GM19043 (cell line): ENCODE measurements around the gene ASTN2.

Experiments
- ATAC-seq: cut with Tn5 transposase; IDR thresholded peaks from one replicate; pipeline ENCODE4 v1.9.1; 2021; ENCODE audit warnings: low read depth; ENCODE audit not compliant: unreplicated experiment

The ASTN2 gene

GRCh38 chr9:116420993-116421538 lies 993.8 kb downstream of the ASTN2 start:
- no peak for ATAC-seq

- ATAC-seq, result no peak
Observed at GRCh38 chr9:116419181-116419580, 995.7 kb downstream of the ASTN2 start.

- no peak for ATAC-seq
Observed at GRCh38 chr9:116417464-116417863, 997.4 kb downstream of the ASTN2 start.

- ATAC-seq, result no peak
Observed at GRCh38 chr9:116416421-116416820, 998.4 kb downstream of the ASTN2 start.

- no peak for ATAC-seq
Observed at GRCh38 chr9:116414374-116414773, 1000.5 kb downstream of the ASTN2 start.

GRCh38 chr9:116411506-116411905 lies 1003.4 kb downstream of the ASTN2 start:
- ATAC-seq, result no peak

GRCh38 chr9:116409638-116410037 lies 1005.2 kb downstream of the ASTN2 start:
- ATAC-seq, result no peak

GRCh38 chr9:116409129-116409528 lies 1005.7 kb downstream of the ASTN2 start:
- no peak for ATAC-seq

DNA sequence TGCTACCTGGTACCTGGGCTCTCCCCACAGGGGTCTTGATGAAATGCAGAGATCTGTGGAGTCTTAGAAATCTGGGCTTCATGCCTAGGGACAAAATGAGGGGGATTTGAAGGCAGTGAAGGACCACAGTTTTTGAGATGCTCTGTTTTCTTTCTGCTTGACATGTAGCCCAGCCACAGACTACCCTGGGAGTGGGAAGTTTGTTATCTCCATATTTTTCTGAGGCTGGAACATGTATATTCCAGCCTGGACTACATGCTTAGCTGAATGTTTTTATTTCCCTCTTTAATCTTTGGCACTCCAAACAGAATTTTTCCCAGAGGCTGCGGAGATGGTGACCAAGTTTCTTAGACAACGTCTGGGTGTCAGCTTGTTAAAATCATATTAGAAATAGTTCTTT lies 1008.4 kb downstream of the ASTN2 start:
- no peak for ATAC-seq

DNA sequence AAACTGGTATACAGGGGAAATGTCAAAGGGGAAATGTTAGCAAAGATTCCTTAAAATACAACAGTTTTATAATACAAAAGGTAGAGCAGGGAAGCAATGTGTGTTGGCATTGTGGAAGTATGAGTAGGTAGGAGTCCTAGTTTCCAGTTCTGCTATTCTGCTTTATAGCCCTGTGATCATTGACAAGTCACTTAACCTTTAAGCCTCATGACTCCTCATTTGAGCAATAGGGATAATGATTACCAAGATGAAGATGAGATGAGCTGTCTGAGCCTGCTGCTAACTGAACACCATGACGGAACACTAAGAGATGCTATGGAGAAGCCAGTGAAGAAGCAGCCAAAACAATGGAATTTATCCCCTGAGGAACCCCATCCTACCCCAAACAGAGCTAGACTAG lies 1009.5 kb downstream of the ASTN2 start:
- ATAC-seq, result no peak

GRCh38 chr9:116404228-116404627 lies 1010.6 kb downstream of the ASTN2 start:
- no peak for ATAC-seq

DNA sequence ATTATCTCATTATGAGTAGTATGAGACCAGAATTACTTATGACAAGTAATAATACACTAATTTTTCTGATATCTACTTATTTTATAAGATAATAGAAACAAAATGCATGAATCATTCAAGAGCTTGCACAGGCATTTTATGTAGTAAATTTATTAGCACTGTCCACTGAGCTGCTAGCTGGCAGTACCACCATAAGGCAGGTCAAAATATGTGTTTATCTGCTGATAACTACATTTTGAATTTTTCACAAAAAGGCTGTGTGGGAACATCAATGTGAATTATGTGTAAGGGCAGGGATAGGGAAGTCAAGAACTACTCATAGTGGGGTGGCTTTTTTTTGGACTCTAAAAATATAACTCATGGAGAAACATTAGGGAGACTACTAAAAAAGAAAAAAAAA lies 1011.7 kb downstream of the ASTN2 start:
- ATAC-seq, result no peak

DNA sequence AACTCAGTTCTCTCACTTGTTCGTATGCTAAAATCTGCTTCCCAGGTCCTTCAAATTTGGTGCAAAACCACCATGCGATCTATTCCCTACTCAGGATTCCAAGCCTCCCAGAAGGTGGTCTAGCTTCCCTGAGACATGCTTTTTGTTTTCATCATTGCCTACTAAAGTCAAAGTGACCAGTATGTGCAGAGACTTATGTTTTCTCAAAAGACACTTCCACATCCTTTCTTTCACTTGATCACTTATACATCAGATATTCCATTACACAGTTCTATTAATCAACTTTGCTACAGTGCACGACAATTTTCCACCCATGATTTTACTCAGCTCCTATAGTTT lies 1019.2 kb downstream of the ASTN2 start:
- ATAC-seq, result no peak

DNA sequence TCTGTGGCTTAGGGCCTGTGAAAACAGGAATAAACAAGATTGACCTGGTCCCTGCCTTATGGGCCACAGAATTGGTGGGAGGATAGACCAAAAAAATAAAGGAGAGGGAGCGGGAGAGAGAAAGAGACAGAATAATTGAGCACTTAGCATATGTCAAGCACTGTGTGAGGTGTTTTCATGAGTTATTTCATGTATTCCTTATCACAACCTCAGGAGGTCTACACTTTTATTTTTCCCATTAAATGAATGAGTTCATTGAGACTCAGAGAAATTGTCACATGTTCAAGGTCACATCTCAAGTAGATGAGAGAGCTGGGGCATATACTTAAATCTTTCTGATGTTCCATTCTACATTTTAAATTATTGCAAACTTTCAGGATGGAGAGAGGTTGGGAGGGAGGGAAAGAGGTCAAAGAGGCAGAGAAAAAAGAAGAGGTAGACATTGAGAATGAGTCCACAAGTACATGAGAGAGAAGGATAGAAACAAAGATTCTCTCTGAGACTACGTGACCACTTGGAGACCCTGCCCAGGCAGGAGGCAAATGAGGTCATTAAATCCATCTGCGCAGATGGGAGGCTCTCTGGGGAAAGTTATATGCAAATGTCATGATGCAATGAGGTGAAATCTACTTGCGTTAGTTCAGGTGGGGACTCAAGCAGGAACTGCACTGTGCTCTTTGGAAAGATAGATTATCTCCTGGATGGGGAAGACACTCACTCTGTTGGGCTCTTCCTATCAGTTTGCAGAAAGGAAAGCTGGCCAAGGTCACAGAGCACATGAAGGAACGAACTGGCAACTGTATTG lies 1019.8 kb downstream of the ASTN2 start:
- no peak for ATAC-seq

GRCh38 chr9:116394070-116394469 lies 1020.8 kb downstream of the ASTN2 start:
- ATAC-seq, result no peak

DNA sequence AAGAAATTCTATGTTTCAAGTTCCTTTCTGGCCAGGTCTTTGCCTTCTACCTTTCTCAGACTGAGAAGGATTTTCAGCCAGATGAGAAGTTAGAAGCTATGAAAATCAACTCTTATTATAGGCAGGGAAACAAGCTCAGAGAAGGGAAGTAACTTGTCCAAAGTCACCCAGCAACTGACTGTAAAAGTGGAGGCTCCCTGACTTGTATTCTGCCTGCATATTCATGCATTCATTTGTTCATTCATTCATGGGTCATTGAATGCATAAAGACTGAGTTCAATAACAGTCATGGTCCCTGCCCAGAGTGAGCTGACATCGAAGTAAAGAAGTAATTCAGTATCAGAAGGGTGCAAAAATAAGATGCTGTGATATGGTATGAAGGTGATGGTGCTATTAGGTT lies 1021.7 kb downstream of the ASTN2 start:
- no peak for ATAC-seq

- no peak for ATAC-seq
Observed at GRCh38 chr9:116391306-116391900, 1023.5 kb downstream of the ASTN2 start.

GRCh38 chr9:116390303-116391228 lies 1024.3 kb downstream of the ASTN2 start:
- ATAC-seq, result peak; percentile 75

GRCh38 chr9:116389541-116390302 lies 1025.1 kb downstream of the ASTN2 start:
- ATAC-seq, result no peak

DNA sequence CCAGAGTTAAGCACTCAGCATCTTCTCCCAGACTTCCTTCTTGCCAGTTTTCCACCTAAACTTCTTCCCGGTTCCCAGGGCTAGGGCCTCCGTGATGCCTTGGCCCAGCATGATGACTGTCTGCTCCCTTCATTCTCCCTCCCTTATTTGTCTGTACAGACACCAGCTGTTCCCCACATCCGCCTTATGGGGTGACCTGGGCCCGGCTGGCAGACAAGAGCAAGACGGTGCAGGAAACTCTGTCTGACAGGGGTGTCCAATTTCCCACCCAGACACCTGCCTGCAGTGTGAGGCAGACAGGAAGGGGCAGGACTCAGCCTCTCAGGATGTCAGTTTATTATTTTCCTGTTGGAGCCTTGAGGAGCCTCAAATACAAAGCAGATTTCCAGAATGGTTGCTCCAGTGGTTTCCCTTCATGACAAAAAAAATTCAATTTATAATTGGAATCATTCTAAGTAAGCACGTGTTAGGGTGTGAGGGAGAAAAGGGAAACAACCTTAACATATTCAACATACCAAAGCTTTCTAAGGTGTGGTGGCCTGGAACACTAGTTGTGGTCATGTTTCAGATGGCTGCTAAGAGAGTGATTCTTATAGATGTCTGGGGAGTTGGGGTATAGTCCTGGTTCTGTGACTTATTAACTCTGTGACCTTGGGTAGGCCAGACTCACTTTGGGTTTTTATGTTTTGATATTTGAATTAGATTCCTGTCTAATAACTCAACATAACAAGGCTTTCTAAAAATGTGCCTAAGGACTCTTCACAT lies 1026.7 kb downstream of the ASTN2 start:
- ATAC-seq, result peak; percentile 60
